Thymus (tissue), 11 donors: ENCODE measurements around the gene TK2. TPM values are rescaled to one million over a fixed set of nuclear protein-coding genes. Genes with fewer than 3 reads are reported as not detected.

Experiments used
- DNase-seq, 9 donors: peaks; one replicate each; pipeline ENCODE4 v3.0.0-alpha.2; 2013; ENCODE audit warnings: low spot score in 9 of 9, low read depth in 6 of 9, missing footprints in 1 of 9
- H3K27ac ChIP-seq, 2 donors: one replicate each; pipeline ENCODE4 v1.5.1; 2013; ENCODE audit warnings: control low read depth in 1 of 2, low read depth in 1 of 2, low read length in 1 of 2, mild to moderate bottlenecking in 1 of 2, moderate library complexity in 1 of 2
- H3K27me3 ChIP-seq, 2 donors: one replicate each; pipeline ENCODE4 v1.5.1; 2013; ENCODE audit warnings: low read length in 1 of 2; ENCODE audit not compliant: control insufficient read depth in 2 of 2, insufficient read depth in 1 of 2
- H3K36me3 ChIP-seq, 2 donors: one replicate each; pipeline ENCODE4 v1.5.1; 2013; ENCODE audit warnings: low read length in 1 of 2, mild to moderate bottlenecking in 1 of 2, moderate library complexity in 1 of 2; ENCODE audit not compliant: control insufficient read depth in 2 of 2, insufficient read depth in 2 of 2
- H3K4me1 ChIP-seq, 2 donors: one replicate each; pipeline ENCODE4 v1.5.1; 2013; ENCODE audit warnings: low read length in 2 of 2; ENCODE audit not compliant: control insufficient read depth in 2 of 2, insufficient read depth in 2 of 2
- H3K4me3 ChIP-seq, 2 donors: one replicate each; pipeline ENCODE4 v1.5.1; 2013; ENCODE audit warnings: low read length in 2 of 2, control low read depth in 1 of 2, mild to moderate bottlenecking in 1 of 2
- H3K9me3 ChIP-seq, 2 donors: one replicate each; pipeline ENCODE4 v1.5.1; 2013; ENCODE audit warnings: low read length in 1 of 2, mild to moderate bottlenecking in 1 of 2; ENCODE audit not compliant: control insufficient read depth in 2 of 2, insufficient read depth in 1 of 2
- WGBS: extraction: QIAGEN DNeasy Blood & Tissue Kit; methylation state at CpG from one replicate; pipeline ENCODE4 v1.1.7; 2013; 5-methylcytosine and 5-hydroxymethylcytosine counted together
- polyA plus RNA-seq: library from polyadenylated mRNA; stranded (reverse); fragments of 200-250 nt; gene quantifications from one replicate; pipeline ENCODE4 v1.2.3, GENCODE V29; 2013
- total RNA-seq: library from RNA; stranded (reverse); fragments of 120-200 nt; gene quantifications from one replicate; pipeline ENCODE4 v1.2.4, GENCODE V29; 2013
- donor health status: healthy.

The TK2 gene
- total and polyA plus RNA-seq, 2 donors, result 11.9 to 15.9 TPM

DNA sequence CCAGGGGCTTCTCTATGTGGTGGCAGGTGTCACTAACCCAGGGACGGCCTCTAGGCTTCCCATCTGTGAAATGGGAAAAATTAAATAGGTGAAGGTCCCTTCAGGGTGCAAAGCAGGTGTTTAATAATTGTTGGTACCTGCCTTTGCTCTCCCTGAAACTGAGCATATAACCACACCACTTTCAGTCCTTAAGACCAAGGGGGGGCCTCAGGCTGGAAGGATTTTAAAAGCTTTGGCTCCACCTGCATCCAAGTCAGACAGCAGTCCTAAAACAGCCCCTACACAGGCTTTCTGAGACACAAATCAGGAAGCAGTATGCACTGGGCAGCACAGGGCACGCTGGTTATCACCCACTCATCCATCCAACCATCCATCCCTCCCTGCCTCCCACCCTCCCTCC lies 55.0 kb downstream of the TK2 start:
- H3K4me3 ChIP-seq, result no peak overlapping the region
- no peaks in the 10 kb centered on the region for H3K9me3 ChIP-seq
- peaks cover 0 to 7% of the 10 kb centered on the region in 2 donors for H3K4me1 ChIP-seq
- H3K27me3 ChIP-seq, result no peaks in the 10 kb centered on the region
- DNase-seq, result no peak
- no peaks in the 10 kb centered on the region for H3K36me3 ChIP-seq
- no peak overlapping the region for H3K27ac ChIP-seq
- 94% methylated on average over 2 of the region's 2 CpGs for whole genome bisulfite sequencing

DNA sequence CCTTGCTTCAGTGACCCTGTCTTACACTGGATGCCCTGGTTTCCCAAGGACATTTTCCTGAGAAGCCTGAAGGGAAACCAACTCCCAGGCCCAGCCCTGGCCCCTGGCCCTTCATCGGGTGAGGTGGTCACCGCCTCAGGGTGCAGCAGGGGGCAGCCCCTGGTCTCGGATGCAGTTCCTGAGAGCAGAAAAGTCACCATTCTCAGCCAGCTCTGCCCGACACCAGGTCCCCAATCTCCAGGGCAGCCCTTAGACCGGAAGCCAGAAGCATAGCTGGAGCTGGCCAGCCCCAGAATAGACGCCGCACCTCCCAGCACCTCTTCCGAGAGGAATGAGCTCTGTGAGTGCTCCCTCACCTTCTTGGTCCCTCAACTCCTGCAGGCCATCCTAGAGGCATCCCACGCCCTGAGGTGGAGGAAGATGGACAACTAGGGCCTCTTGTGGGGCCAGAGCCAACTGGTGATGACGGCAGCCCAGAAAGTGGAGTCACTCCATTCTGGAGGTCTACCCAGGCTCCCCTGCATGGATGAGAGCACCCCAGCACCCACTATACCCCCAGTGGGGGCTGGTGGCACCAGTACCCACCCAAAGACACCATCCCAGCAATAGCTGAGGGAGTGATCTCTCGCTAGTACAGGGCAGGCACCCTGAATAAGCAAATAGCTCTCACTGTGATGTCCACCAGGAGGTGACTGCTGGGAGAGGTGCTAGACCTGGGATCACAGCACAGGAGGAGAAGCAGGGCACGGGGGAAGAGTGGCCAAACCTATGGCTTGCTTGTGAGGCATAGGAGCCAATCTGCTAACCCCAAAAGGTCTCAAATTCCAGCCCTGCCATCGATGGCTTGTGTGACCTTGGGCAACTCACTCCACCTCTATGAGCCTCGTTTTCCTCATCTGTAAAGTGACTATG lies 56.2 kb downstream of the TK2 start:
- H3K27me3 ChIP-seq, result no peaks in the 10 kb centered on the region
- no peaks in the 10 kb centered on the region for H3K36me3 ChIP-seq
- no peak overlapping the region for H3K4me3 ChIP-seq
- H3K27ac ChIP-seq, result no peak overlapping the region
- H3K9me3 ChIP-seq, result no peaks in the 10 kb centered on the region
- WGBS, result 98% methylated on average over 14 of the region's 14 CpGs
- H3K4me1 ChIP-seq, result peaks cover 0 to 7% of the 10 kb centered on the region in 2 donors
- no peak for DNase-seq

DNA sequence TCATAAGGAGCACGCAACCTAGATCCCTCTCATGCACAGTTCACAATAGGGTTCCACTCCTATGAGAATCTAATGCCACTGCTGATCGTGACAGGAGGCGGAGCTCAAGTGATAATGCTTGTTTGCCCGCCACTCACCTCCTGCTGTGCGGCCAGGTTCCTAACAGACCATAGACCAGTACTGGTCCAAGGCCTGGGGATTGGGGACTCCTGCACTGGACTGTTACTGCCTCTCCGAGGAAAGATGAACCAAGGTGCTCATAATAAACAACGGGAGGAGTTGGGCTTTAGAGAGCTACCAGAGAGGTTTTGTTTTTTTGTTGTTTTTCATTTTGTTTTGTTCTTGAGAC lies 58.2 kb downstream of the TK2 start:
- DNase-seq, result no peak
- WGBS, result 97% methylated on average over 7 of the region's 7 CpGs
- Histone ChIP-seq H3K36me3 (no peaks in the 10 kb centered on the region), H3K4me1 (peaks cover 0 to 13% of the 10 kb centered on the region in 2 donors), H3K4me3 (no peak overlapping the region), H3K27ac (no peak overlapping the region), H3K9me3 (no peaks in the 10 kb centered on the region), H3K27me3 (no peaks in the 10 kb centered on the region)

DNA sequence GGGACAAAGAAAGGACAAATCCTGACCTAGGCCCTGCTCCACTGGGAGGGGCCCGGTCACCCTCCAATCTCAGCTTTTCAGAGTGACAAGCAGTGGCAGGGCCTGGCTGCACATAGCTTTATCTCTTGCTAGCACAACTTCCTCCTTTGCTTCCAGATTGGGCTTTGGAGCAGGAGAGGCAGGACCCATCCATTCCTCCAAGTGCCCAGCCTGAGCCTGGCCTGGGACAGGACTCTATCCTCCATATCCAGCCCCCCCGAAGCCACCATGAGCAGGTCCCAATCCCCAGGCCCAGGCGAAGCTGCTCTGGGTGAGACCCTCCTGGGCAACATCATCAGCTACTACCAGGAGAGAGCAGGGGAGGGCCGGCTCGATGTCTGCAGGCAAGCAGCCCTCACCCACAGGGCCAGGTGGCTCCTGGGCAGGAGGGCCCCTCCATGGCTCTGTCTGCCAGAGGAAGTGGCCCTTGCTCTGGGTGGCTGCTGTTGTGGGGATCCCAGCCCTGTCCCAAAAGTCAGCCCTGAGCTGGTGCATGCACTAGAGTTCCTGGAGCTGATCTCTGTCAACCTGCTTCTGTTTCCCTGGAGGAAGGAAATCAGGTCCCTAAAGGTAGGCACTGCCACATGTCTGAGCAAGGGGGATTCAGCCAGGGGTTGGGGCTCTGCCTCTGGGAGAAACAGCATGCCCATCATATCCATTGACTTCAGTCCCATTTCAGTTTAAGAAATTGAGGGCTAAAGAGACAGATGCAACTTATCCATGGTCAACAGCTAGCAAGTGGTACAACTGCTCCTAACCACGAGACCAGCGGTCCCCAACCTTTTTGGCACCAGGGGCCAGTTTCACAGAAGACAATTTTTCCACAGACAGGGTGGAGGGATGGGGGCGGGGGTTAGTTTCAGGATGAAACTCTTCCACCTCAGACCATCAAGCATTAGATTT lies 58.9 kb downstream of the TK2 start:
- Histone ChIP-seq H3K36me3 (no peaks in the 10 kb centered on the region), H3K27ac (no peak overlapping the region), H3K27me3 (no peaks in the 10 kb centered on the region), H3K4me1 (peaks cover 0 to 13% of the 10 kb centered on the region in 2 donors), H3K9me3 (no peaks in the 10 kb centered on the region), H3K4me3 (no peak overlapping the region)
- DNase-seq, result no peak
- WGBS, result 59% methylated on average over 8 of the region's 8 CpGs

DNA sequence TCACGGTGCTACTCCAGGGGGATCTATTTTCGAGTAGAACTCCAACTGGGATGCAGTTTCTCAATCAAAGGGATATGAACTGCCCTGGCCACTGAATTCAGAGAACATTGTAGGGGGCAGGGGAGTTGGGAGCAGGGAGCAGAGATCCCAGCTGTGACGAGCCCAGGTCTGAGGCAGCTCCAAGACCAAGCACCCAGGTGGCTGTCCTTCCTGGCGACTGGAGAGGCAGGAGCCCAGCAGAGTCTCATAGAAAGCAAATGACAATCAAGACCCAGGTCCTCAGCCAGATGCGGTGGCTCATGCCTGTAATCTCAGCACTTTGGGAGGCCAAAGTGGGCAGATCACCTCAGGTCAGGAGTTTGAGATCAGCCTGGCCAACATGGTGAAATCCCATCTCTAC lies 60.1 kb downstream of the TK2 start:
- no peak for DNase-seq
- no peak overlapping the region for H3K4me3 ChIP-seq
- 97% methylated on average over 5 of the region's 5 CpGs for WGBS
- no peak overlapping the region for H3K27ac ChIP-seq
- no peaks in the 10 kb centered on the region for H3K36me3 ChIP-seq
- no peaks in the 10 kb centered on the region for H3K9me3 ChIP-seq
- H3K27me3 ChIP-seq, result no peaks in the 10 kb centered on the region
- peaks cover 0 to 15% of the 10 kb centered on the region in 2 donors for H3K4me1 ChIP-seq

DNA sequence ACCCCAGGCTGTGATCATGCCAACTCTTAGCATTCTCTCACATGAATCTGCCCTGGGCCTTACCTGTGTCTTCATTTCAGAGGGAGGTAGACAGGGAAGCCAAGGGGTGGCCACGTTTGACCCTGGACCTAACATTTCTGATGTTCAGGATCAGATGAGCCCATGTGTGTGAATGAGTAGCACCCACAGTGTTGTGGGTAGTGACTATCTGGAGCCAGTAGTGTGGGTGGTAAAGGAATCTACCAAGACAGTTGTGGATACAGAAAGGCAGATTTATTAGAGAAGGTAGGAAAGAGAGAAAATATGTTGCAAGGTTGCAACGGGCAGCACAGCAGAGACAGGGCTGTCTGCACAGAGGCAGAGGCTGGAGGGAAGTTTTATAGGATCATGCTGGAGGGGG lies 60.5 kb downstream of the TK2 start:
- H3K4me3 ChIP-seq, result no peak overlapping the region
- no peaks in the 10 kb centered on the region for H3K27me3 ChIP-seq
- H3K36me3 ChIP-seq, result no peaks in the 10 kb centered on the region
- H3K9me3 ChIP-seq, result no peaks in the 10 kb centered on the region
- no peak for DNase-seq
- no peak overlapping the region for H3K27ac ChIP-seq
- peaks cover 0 to 15% of the 10 kb centered on the region in 2 donors for H3K4me1 ChIP-seq
- 98% methylated on average over 2 of the region's 2 CpGs for WGBS

DNA sequence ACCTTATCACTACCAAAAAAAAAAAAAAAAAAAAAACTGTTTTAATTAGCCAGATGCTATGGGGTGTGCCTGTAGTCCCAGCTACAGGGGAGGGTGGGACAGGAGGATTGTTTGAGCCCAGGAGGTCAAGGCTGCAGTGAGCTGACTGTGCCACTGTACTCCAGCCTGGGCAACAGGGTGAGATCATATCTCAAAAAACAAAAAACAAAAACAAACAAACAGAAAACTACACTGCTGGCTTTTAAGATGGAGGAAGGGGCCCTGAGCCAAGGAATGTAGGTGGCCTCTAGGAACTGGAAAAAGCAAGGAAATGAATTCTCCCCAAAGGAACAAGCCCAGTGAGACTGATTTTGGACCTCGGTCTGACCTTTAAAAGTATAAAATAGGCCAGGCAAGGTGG lies 61.4 kb downstream of the TK2 start:
- H3K36me3 ChIP-seq, result no peaks in the 10 kb centered on the region
- H3K4me3 ChIP-seq, result no peak overlapping the region
- H3K27ac ChIP-seq, result no peak overlapping the region
- H3K4me1 ChIP-seq, result peaks cover 2 to 22% of the 10 kb centered on the region in 2 donors
- WGBS, result 96% methylated on average over 1 of the region's 1 CpG
- no peaks in the 10 kb centered on the region for H3K27me3 ChIP-seq
- DNase-seq, result no peak
- no peaks in the 10 kb centered on the region for H3K9me3 ChIP-seq

DNA sequence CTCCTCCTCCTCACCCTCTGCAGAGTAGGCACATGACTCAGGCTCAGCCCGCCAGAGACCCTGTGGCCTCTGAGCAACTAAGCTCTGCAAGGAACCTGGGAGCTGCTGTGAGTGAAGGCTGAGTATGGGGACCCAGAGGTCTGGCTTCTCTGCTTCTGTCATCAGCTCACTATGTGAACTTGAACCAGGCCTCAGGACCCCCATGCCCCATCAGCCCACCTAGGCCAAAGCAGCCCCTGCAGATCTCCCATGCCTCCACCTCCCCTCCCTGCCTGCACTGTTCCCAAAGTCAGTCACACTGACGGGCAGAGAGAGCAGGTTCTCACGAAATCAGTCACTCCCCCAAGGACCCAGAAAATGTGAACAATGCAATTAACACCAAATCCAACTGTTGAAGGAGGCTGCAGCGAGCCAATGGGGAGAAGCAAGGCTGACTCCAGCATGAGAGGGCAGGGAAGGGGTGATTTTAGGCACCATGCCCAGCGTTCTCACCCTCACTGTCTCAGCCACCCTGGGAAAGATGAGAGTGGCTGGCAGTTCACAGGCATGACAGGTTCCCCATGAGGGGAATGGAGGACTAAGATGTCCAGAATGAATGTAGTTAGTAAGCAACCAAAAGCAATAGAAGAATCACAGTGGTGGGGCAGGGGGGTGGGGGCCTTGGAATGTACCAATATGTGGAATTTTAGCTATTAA lies 62.2 kb downstream of the TK2 start:
- peaks cover 2 to 22% of the 10 kb centered on the region in 2 donors for H3K4me1 ChIP-seq
- H3K27ac ChIP-seq, result no peak overlapping the region
- H3K4me3 ChIP-seq, result no peak overlapping the region
- H3K9me3 ChIP-seq, result no peaks in the 10 kb centered on the region
- no peak for DNase-seq
- WGBS, result 95% methylated on average over 5 of the region's 5 CpGs
- no peaks in the 10 kb centered on the region for H3K27me3 ChIP-seq
- no peaks in the 10 kb centered on the region for H3K36me3 ChIP-seq
